SK-N-SH treated with all-trans-retinoic acid at 6 μM for 48 hours (cell line): ENCODE measurements around the gene CCDC6.

Experiments used
- ESRRG ChIP-seq: fragments of 250-450 bp; sonication (Bioruptor Pico); IDR thresholded peaks from 2 replicates; pipeline ENCODE4 v1.6.1; 2021; ENCODE audit warnings: mild to moderate bottlenecking
- OSR1 ChIP-seq: fragments of 250-450 bp; sonication (Bioruptor Pico); IDR thresholded peaks from 2 replicates; pipeline ENCODE4 v1.8.0; 2022; ENCODE audit warnings: moderate library complexity, mild to moderate bottlenecking, inconsistent platforms
- RARB ChIP-seq: fragments of 250-450 bp; sonication (Bioruptor Pico); IDR thresholded peaks from 2 replicates; pipeline ENCODE4 v1.8.0; 2021; ENCODE audit warnings: mild to moderate bottlenecking, moderate library complexity
- SNAI2 ChIP-seq: fragments of 250-450 bp; sonication (Bioruptor Pico); IDR thresholded peaks from 2 replicates; pipeline ENCODE4 v1.5.0; 2020; ENCODE audit warnings: mild to moderate bottlenecking, moderate library complexity
- TOX ChIP-seq: fragments of 250-450 bp; sonication (Bioruptor Pico); IDR thresholded peaks from 2 replicates; pipeline ENCODE4 v1.8.0; 2021; ENCODE audit warnings: mild to moderate bottlenecking, moderate library complexity, borderline replicate concordance
- ZFP3 ChIP-seq: fragments of 250-450 bp; sonication (Bioruptor Pico); IDR thresholded peaks from 2 replicates; pipeline ENCODE4 v1.5.0; 2020; ENCODE audit warnings: mild to moderate bottlenecking, moderate library complexity
- ZNF565 ChIP-seq: fragments of 450-650 bp; formaldehyde crosslinking; conservative IDR thresholded peaks from 2 replicates; pipeline ENCODE4 v1.5.0; 2020; ENCODE audit warnings: low read depth, mild to moderate bottlenecking, moderate library complexity
- ZNF8 ChIP-seq: fragments of 450-650 bp; formaldehyde crosslinking; IDR thresholded peaks from 2 replicates; pipeline ENCODE4 v1.5.0; 2020; ENCODE audit warnings: mild to moderate bottlenecking, moderate library complexity
- TF ChIP-seq, protein P1 (sequence below): fragments of 250-450 bp; sonication (Bioruptor Pico); IDR thresholded peaks from 2 replicates; pipeline ENCODE4 v1.8.0; 2020; ENCODE audit warnings: mild to moderate bottlenecking, moderate library complexity, borderline replicate concordance
- TF ChIP-seq, protein P2 (sequence below): fragments of 250-450 bp; sonication (Bioruptor Pico); IDR thresholded peaks from 2 replicates; pipeline ENCODE4 v1.5.1; 2020; ENCODE audit warnings: low read depth, mild to moderate bottlenecking, moderate library complexity

DNA sequence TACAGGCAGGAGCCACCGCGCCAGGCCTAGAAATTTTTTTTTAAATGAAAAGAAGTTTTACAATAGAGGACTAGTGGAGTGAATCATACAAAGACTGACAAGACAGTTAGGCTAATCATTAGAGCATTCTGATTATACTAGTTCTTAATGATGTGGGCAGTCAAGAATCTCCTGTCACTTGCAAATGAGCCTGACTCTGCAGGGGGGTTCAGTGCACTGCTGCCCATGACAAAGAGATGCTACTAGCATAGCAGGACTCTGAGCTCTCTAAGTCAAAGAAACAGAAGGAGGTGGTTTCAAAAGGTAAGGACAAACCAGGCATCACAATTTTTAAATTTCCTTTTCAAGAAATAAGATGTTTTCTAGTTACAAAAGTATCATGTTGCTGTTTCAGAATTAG lies 59.0 kb downstream of the CCDC6 start:
- TF ChIP-seq, protein P1, sequence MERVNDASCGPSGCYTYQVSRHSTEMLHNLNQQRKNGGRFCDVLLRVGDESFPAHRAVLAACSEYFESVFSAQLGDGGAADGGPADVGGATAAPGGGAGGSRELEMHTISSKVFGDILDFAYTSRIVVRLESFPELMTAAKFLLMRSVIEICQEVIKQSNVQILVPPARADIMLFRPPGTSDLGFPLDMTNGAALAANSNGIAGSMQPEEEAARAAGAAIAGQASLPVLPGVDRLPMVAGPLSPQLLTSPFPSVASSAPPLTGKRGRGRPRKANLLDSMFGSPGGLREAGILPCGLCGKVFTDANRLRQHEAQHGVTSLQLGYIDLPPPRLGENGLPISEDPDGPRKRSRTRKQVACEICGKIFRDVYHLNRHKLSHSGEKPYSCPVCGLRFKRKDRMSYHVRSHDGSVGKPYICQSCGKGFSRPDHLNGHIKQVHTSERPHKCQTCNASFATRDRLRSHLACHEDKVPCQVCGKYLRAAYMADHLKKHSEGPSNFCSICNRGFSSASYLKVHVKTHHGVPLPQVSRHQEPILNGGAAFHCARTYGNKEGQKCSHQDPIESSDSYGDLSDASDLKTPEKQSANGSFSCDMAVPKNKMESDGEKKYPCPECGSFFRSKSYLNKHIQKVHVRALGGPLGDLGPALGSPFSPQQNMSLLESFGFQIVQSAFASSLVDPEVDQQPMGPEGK, result no peak
- no peak for TF ChIP-seq ZFP3 (CRISPR knock-in tag)
- TF ChIP-seq, protein P2, sequence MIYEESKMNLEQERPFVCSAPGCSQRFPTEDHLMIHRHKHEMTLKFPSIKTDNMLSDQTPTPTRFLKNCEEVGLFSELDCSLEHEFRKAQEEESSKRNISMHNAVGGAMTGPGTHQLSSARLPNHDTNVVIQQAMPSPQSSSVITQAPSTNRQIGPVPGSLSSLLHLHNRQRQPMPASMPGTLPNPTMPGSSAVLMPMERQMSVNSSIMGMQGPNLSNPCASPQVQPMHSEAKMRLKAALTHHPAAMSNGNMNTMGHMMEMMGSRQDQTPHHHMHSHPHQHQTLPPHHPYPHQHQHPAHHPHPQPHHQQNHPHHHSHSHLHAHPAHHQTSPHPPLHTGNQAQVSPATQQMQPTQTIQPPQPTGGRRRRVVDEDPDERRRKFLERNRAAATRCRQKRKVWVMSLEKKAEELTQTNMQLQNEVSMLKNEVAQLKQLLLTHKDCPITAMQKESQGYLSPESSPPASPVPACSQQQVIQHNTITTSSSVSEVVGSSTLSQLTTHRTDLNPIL (CRISPR knock-in tag), result no peak
- TF ChIP-seq ZNF8 (CRISPR knock-in tag), result no peak
- no peak for TF ChIP-seq RARB (CRISPR knock-in tag)
- TF ChIP-seq ZNF565 (CRISPR knock-in tag), result no peak
- TF ChIP-seq OSR1 (CRISPR knock-in tag), result no peak
- no peak for TF ChIP-seq SNAI2 (CRISPR knock-in tag)
- TF ChIP-seq ESRRG (CRISPR knock-in tag), result no peak
- no peak for TF ChIP-seq TOX (CRISPR knock-in tag)
